Natural killer cell treated with Interleukin-12 subunit alpha and Interleukin-12 subunit beta and Interleukin-15 and Interleukin-18, amount 100 ng/mL, for 72 hours (primary cell): Measurements from ENCODE around the gene HFE. TPM values are rescaled to one million over a fixed set of nuclear protein-coding genes. Genes with fewer than 3 reads are reported as not detected.
"Not testable (repeated sequence)": the region's sequence is repeated elsewhere in the genome, so short reads cannot be mapped to it uniquely, and the experiment has no call there.

Experiments used
- ATAC-seq, 2 donors: fragments of 150-1000 bp; cut with Tn5 transposase in 1 of 2; sonication (Bioruptor Pico), chemical (Tn5 transposase) in 1 of 2; 2 replicates each; pipeline ENCODE4 v1.10.0; 2021
- DNase-seq: peaks from one replicate; pipeline ENCODE4 v3.0.0; 2022; ENCODE audit warnings: low spot score
- H3K27ac Mint-ChIP-seq, 2 donors: 1 replicate in 1 of 2; 2 replicates in 1 of 2; pipeline ENCODE4 v1.8.0; 2022; ENCODE audit warnings: mixed read lengths in 2 of 2, mild to moderate bottlenecking in 1 of 2, moderate library complexity in 1 of 2
- H3K27me3 Mint-ChIP-seq, 2 donors: 1 replicate in 1 of 2; 2 replicates in 1 of 2; pipeline ENCODE4 v1.8.0; 2022; ENCODE audit warnings: mixed read lengths in 2 of 2
- H3K36me3 Mint-ChIP-seq: one replicate; pipeline ENCODE4 v1.8.0; 2022; ENCODE audit warnings: mixed read lengths
- H3K4me1 Mint-ChIP-seq, 2 donors: 1 replicate in 1 of 2; 2 replicates in 1 of 2; pipeline ENCODE4 v1.8.0; 2022; ENCODE audit warnings: low read depth in 2 of 2, mixed read lengths in 2 of 2, mild to moderate bottlenecking in 1 of 2
- H3K4me3 Mint-ChIP-seq: one replicate; pipeline ENCODE4 v1.8.0; 2022; ENCODE audit warnings: mixed read lengths
- H3K9me3 Mint-ChIP-seq: 2 replicates; pipeline ENCODE4 v1.8.0; 2022; ENCODE audit warnings: mixed read lengths
- total RNA-seq, 2 donors: library from RNA; stranded (reverse); gene quantifications; one replicate each; pipeline ENCODE4 v1.2.3, GENCODE V29; 2022

The HFE gene
- total RNA-seq, 2 donors from 2014 or later: 0.62 to 1.5 TPM

DNA sequence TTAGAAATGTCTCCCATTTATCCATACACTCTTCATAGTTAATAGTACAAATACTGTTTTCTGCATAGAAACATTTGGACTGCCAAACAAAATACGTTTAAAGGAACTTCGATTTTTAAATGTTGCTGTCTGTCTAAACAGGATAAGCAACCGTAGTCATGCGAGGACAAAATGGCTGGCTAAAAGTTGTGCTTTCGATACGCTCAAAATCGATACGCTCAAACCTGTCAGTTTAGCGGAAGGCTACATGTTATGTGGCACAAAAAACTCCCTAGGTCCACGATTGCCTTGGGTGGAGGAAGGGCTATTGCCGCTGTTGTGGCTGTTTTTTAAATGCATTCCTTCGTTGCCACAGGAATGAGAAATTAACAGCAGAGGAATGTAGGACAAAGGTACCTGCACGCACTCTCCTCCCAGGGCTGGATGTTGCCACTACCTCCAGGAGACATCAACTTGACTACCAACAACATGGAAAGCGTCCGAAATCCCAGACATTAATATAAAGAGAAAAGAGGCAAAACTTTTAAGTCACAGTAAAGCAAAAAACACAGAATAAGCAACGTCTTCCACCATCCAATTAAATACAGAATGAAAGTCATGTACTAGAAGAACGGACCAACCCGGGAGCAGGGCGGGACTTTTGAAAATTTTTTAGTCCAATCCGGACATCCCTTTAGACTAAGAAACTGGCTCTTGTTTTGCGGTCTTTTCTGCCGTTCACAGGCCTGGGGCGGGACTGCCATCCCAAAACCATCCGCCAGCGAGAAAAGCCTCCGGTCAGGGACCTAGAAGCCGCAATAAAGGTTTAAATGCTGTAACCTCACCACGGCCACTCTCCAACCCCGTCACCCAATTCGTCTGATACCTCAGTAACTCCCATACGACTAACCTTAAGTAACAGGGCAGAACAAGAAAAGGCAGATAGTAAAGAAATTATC is 32.2 kb upstream of the HFE start:
- H3K4me1 Mint-ChIP-seq: peaks cover 29 to 30% of the 10 kb centered on the region in 2 donors
- H3K27ac Mint-ChIP-seq: peak overlapping the region; percentile 96 to 98
- no peaks in the 10 kb centered on the region for H3K36me3 Mint-ChIP-seq
- H3K27me3 Mint-ChIP-seq: no peaks in the 10 kb centered on the region
- peak overlapping the region; percentile 92 for H3K4me3 Mint-ChIP-seq
- no peaks in the 10 kb centered on the region for H3K9me3 Mint-ChIP-seq
- peak; percentile 91 for DNase-seq
- ATAC-seq: peak; percentile 74 to 85

GRCh38 chr6:26055719-26056582 is 31.3 kb upstream of the HFE start:
- Mint-ChIP-seq H3K4me1 (peaks cover 29 to 37% of the 10 kb centered on the region in 2 donors), H3K27me3 (no peaks in the 10 kb centered on the region), H3K27ac (peak overlapping the region; percentile 96 to 98), H3K36me3 (no peaks in the 10 kb centered on the region), H3K9me3 (no peaks in the 10 kb centered on the region), H3K4me3 (peak overlapping the region; percentile 92)
- ATAC-seq (peak; percentile 88 to 90), DNase-seq (peak; percentile 90)

GRCh38 chr6:26056583-26057350 is 30.5 kb upstream of the HFE start:
- Mint-ChIP-seq H3K4me3 (peak overlapping the region; percentile 92), H3K27ac (peak overlapping the region; percentile 96 to 98), H3K27me3 (no peaks in the 10 kb centered on the region), H3K36me3 (no peaks in the 10 kb centered on the region), H3K4me1 (peaks cover 29 to 37% of the 10 kb centered on the region in 2 donors), H3K9me3 (no peaks in the 10 kb centered on the region)
- DNase-seq: no peak
- ATAC-seq: no peak

GRCh38 chr6:26057899-26058298 is 29.3 kb upstream of the HFE start:
- Mint-ChIP-seq H3K36me3 (no peaks in the 10 kb centered on the region), H3K27me3 (no peaks in the 10 kb centered on the region), H3K9me3 (no peaks in the 10 kb centered on the region), H3K4me1 (peaks cover 29 to 37% of the 10 kb centered on the region in 2 donors), H3K4me3 (no peak overlapping the region), H3K27ac (peak overlapping the region in 1 of 2 donors; percentile 96)
- DNase-seq: no peak
- no peak for ATAC-seq

- DNase-seq, H3K4me3 Mint-ChIP-seq, H3K27me3 Mint-ChIP-seq, ATAC-seq, H3K9me3 Mint-ChIP-seq, H3K36me3 Mint-ChIP-seq: not testable (repeated sequence)
- H3K4me1 Mint-ChIP-seq: peaks cover 29 to 37% of the 10 kb centered on the region in 2 donors
- peak overlapping the region in 1 of 2 donors; percentile 96 for H3K27ac Mint-ChIP-seq
These were observed 28.7 kb upstream of the HFE start for GRCh38 chr6:26058477-26059033.

- H3K9me3 Mint-ChIP-seq: no peaks in the 10 kb centered on the region
- H3K27ac Mint-ChIP-seq: peak overlapping the region in 1 of 2 donors; percentile 48
- peaks cover 0 to under 1% of the 10 kb centered on the region in 2 donors for H3K27me3 Mint-ChIP-seq
- no peak overlapping the region for H3K4me3 Mint-ChIP-seq
- H3K36me3 Mint-ChIP-seq: no peaks in the 10 kb centered on the region
- no peak for ATAC-seq
- no peak for DNase-seq
- peaks cover 20 to 25% of the 10 kb centered on the region in 2 donors for H3K4me1 Mint-ChIP-seq
These were observed 27.3 kb upstream of the HFE start for GRCh38 chr6:26059941-26060340.

DNA sequence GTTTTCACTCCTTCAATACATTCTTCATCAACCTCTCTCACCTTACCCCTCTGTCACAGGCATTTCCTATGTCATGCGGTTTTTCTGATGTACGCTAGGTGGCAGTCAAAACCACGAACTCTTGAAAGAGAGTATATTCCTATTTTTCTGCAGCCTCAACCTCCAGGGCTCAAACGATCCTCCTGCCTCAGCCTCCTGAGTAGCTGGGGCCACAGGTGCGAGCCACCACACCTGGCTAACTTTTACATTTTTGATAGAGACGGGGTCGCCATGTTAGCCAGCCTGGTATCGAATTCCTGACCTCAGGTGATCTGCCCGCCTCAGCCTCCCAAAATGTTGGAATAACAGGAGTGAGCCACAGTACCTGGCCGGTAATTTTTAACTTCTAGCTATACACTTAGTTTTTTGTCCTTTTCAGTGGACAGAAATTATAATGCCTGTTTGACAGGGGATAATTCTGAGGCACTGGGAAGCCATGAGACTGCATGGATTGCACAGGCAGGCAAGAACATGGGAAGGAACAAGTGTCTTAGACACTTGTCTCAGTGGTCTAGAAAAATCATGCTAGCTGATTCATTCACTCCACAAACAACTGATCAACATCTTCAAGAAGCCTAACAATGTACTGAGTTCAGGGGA is 22.5 kb upstream of the HFE start:
- Mint-ChIP-seq H3K36me3 (no peaks in the 10 kb centered on the region), H3K4me1 (peaks cover 10% of the 10 kb centered on the region in 2 donors), H3K9me3 (no peaks in the 10 kb centered on the region), H3K27me3 (peaks cover 0 to 4% of the 10 kb centered on the region in 2 donors), H3K27ac (no peak overlapping the region), H3K4me3 (no peak overlapping the region)
- peak; percentile 67 for DNase-seq
- ATAC-seq: peak; percentile 52 to 60

GRCh38 chr6:26065952-26066380 is 21.3 kb upstream of the HFE start:
- H3K36me3 Mint-ChIP-seq: no peaks in the 10 kb centered on the region

GRCh38 chr6:26067367-26067766 is 19.9 kb upstream of the HFE start:
- Mint-ChIP-seq H3K4me3 (no peak overlapping the region), H3K27ac (no peak overlapping the region), H3K4me1 (peaks cover 0 to 8% of the 10 kb centered on the region in 2 donors)

More at GRCh38 chr6:26065952-26066380, 21.3 kb upstream of the HFE start:
- no peak overlapping the region for H3K27ac Mint-ChIP-seq
- H3K4me3 Mint-ChIP-seq: no peak overlapping the region
- H3K4me1 Mint-ChIP-seq: peaks cover 0 to 8% of the 10 kb centered on the region in 2 donors
- DNase-seq (peak; percentile 75), ATAC-seq (peak; percentile 94 to 95)
- H3K9me3 Mint-ChIP-seq: no peaks in the 10 kb centered on the region
- peaks cover 0 to 6% of the 10 kb centered on the region in 2 donors for H3K27me3 Mint-ChIP-seq

GRCh38 chr6:26068036-26068435 is 19.2 kb upstream of the HFE start:
- no peak for DNase-seq
- H3K27ac Mint-ChIP-seq: no peak overlapping the region
- H3K36me3 Mint-ChIP-seq: no peaks in the 10 kb centered on the region

More at GRCh38 chr6:26067367-26067766, 19.9 kb upstream of the HFE start:
- H3K36me3 Mint-ChIP-seq: no peaks in the 10 kb centered on the region
- peaks cover 0 to 6% of the 10 kb centered on the region in 2 donors for H3K27me3 Mint-ChIP-seq
- no peak for DNase-seq
- no peak for ATAC-seq
- no peaks in the 10 kb centered on the region for H3K9me3 Mint-ChIP-seq

GRCh38 chr6:26071135-26071534 is 16.1 kb upstream of the HFE start:
- no peak overlapping the region for H3K4me3 Mint-ChIP-seq
- no peaks in the 10 kb centered on the region for H3K4me1 Mint-ChIP-seq
- no peaks in the 10 kb centered on the region for H3K36me3 Mint-ChIP-seq
- H3K9me3 Mint-ChIP-seq: no peaks in the 10 kb centered on the region
- no peak for ATAC-seq
- no peak overlapping the region for H3K27ac Mint-ChIP-seq
- DNase-seq: no peak
- H3K27me3 Mint-ChIP-seq: peaks cover 0 to 7% of the 10 kb centered on the region in 2 donors

More at GRCh38 chr6:26068036-26068435, 19.2 kb upstream of the HFE start:
- Mint-ChIP-seq H3K4me1 (peaks cover 0 to 8% of the 10 kb centered on the region in 2 donors), H3K27me3 (peaks cover 0 to 6% of the 10 kb centered on the region in 2 donors), H3K4me3 (no peak overlapping the region), H3K9me3 (no peaks in the 10 kb centered on the region)
- no peak for ATAC-seq

- Mint-ChIP-seq H3K27ac (no peak overlapping the region), H3K9me3 (no peaks in the 10 kb centered on the region), H3K4me1 (no peaks in the 10 kb centered on the region), H3K4me3 (no peak overlapping the region), H3K27me3 (peaks cover 0 to 10% of the 10 kb centered on the region in 2 donors), H3K36me3 (no peaks in the 10 kb centered on the region)
- ATAC-seq (no peak), DNase-seq (no peak)
These were observed 12.0 kb upstream of the HFE start for GRCh38 chr6:26075063-26075717.
